ENCODE results near the gene NCOA3. TPM values are rescaled to one million over a fixed set of nuclear protein-coding genes. Genes with fewer than 3 reads are reported as not detected.

NCOA3 gene
- total and polyA plus RNA-seq, 2 experiments from 2014 or later, result 6.7 to 25.8 TPM

- Histone ChIP-seq H3K27ac (ENCODE audit: low read depth) (no peak overlapping the region; the same call in 1 of the 2 replicates), H3K27me3 (ENCODE audit: insufficient read depth) (no peaks in the 10 kb centered on the region), H3K4me3 (no peak overlapping the region), H3K36me3 (ENCODE audit: insufficient read depth) (0 out of 2 replicates have a peak, but pooled peaks cover 4% of the 10 kb centered on the region), H3K9me2 (ENCODE audit: insufficient read depth) (no peaks in the 10 kb centered on the region), H3K4me1 (ENCODE audit: insufficient read depth) (peaks cover 46% of the 10 kb centered on the region), H3K79me2 (replicated peaks; ENCODE audit: insufficient read depth) (peaks cover 82% of the 10 kb centered on the region), H3F3A (replicated peaks; ENCODE audit: low read depth) (peaks cover 4% of the 10 kb centered on the region; the same call in 1 of the 2 replicates), H2AFZ (no peak overlapping the region), H3K4me2 (no peak overlapping the region), H4K20me1 (replicated peaks; ENCODE audit: insufficient read depth) (peaks cover 7% of the 10 kb centered on the region; the same call in 1 of the 2 replicates)
- DNase-seq (ENCODE audit: low spot score) (no peak), ATAC-seq (no peak)
- no peak overlapping the region for H3K4me3 Mint-ChIP-seq
- peaks cover 31% of the 10 kb centered on the region for H3K36me3 Mint-ChIP-seq (ENCODE audit: low read depth)
- peaks cover 39% of the 10 kb centered on the region for H3K4me1 Mint-ChIP-seq
- TF ChIP-seq ZNF114 (CRISPR knock-in tag; IDR thresholded peaks at IDR 0.05) (no peak), ZNF462 (CRISPR knock-in tag; IDR thresholded peaks at IDR 0.05) (no peak), EZH2phosphoT487 (IDR thresholded peaks at IDR 0.05; ENCODE audit: unreplicated experiment) (no peak), CREB1 (CRISPR knock-in tag; IDR thresholded peaks at IDR 0.05; ENCODE audit: low read depth) (no peak), REST (IDR thresholded peaks at IDR 0.05; ENCODE audit: unreplicated experiment) (no peak), JUNB (IDR thresholded peaks at IDR 0.05; ENCODE audit: unreplicated experiment) (no peak), POLR2AphosphoS5 (IDR thresholded peaks at IDR 0.05; ENCODE audit: low read depth) (no peak), STAT1 (IDR thresholded peaks at IDR 0.05; ENCODE audit: unreplicated experiment) (no peak), NANOG (IDR thresholded peaks at IDR 0.05; ENCODE audit: borderline replicate concordance) (no peak), CTCF (conservative IDR thresholded peaks at IDR 0.05; ENCODE audit: low read depth in 2 of 2) (no peak), ETS1 (IDR thresholded peaks at IDR 0.05) (no peak), ZNF331 (CRISPR knock-in tag; IDR thresholded peaks at IDR 0.05; ENCODE audit: low read depth) (no peak), EZH2 (IDR thresholded peaks at IDR 0.05; ENCODE audit: low read depth, unreplicated experiment) (no peak)
- no peak overlapping the region for H3K27ac Mint-ChIP-seq
- H3K9me3 Mint-ChIP-seq, result peaks cover 21% of the 10 kb centered on the region
- peaks cover 4% of the 10 kb centered on the region for H3K27me3 Mint-ChIP-seq (ENCODE audit: insufficient read depth, low read depth, poor library complexity)
Measured at GRCh38 chr20:47572105-47572729, 70.5 kb downstream of the NCOA3 start.

All from GM23338 (cell line).